IPS-18a (cell line): ENCODE data around the gene GDNF.
"Not testable (repeated sequence)": the region's sequence is repeated elsewhere in the genome, so short reads cannot be mapped to it uniquely, and the experiment has no call there.

Experiments
- H3K27ac ChIP-seq: one replicate; pipeline ENCODE4 v1.5.1; 2013; ENCODE audit warnings: low read length
- H3K27me3 ChIP-seq: one replicate; pipeline ENCODE4 v1.6.1; 2013; ENCODE audit warnings: mild to moderate bottlenecking, low read length; ENCODE audit not compliant: control insufficient read depth, insufficient read depth
- H3K36me3 ChIP-seq: one replicate; pipeline ENCODE4 v1.6.1; 2013; ENCODE audit warnings: low read depth, low read length; ENCODE audit not compliant: control insufficient read depth
- H3K4me1 ChIP-seq: one replicate; pipeline ENCODE4 v1.6.1; 2013; ENCODE audit warnings: low read depth, low read length; ENCODE audit not compliant: control insufficient read depth
- H3K4me3 ChIP-seq: one replicate; pipeline ENCODE4 v1.5.1; 2013; ENCODE audit warnings: low read length
- H3K9ac ChIP-seq: one replicate; pipeline ENCODE4 v1.6.1; 2013; ENCODE audit warnings: mild to moderate bottlenecking, low read length, moderate library complexity
- H3K9me3 ChIP-seq: one replicate; pipeline ENCODE4 v1.6.1; 2013; ENCODE audit warnings: low read depth, low read length; ENCODE audit not compliant: control insufficient read depth

GDNF gene

DNA sequence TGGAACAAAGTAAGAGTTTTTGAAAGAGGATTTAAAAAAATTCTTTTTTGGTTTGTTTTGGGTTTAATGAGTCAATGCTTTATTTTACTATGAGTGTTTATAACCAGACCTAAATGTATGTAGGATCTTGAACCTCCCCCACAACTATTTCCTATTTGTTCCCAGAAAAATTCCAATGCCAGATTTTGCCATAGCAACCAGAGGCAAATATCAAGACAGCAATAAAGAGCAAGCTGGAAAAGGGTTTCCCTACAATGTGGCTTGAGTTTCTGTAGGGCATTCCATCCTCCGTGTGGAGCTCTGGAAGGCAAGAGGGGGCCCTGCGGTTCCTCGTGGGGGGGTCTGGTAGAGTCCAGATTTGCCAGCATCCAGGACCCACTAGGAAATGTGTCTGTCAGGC, 27.8 kb upstream of the GDNF start:
- Histone ChIP-seq H3K27ac (no peak overlapping the region), H3K9ac (no peak overlapping the region), H3K27me3 (no peaks in the 10 kb centered on the region), H3K9me3 (no peaks in the 10 kb centered on the region), H3K4me3 (no peak overlapping the region), H3K4me1 (no peaks in the 10 kb centered on the region), H3K36me3 (no peaks in the 10 kb centered on the region)

DNA sequence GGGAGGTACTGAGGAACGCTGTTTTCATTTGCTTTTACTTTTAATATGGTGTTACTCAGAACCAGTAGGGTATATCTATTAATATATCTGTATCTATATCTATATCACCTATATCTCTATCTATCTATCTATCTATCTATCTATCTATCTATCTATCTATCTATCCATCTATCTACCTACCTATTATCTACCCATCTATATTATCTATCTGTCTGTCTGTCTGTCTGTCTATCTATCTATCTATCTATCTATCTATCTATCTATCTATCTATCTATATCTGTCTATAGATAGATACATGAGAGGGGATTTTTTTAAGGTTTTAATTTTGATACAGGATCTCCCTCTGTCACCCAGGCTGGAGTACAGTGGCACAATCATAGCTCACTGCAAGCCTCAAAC, 23.1 kb upstream of the GDNF start:
- not testable (repeated sequence) for H3K4me3 ChIP-seq, H3K9me3 ChIP-seq, H3K4me1 ChIP-seq, H3K36me3 ChIP-seq, H3K27me3 ChIP-seq, H3K9ac ChIP-seq, H3K27ac ChIP-seq

GRCh38 chr5:37860206-37860605, 20.4 kb upstream of the GDNF start:
- Histone ChIP-seq H3K4me1 (no peaks in the 10 kb centered on the region), H3K9ac (no peak overlapping the region), H3K9me3 (no peaks in the 10 kb centered on the region), H3K36me3 (no peaks in the 10 kb centered on the region), H3K27me3 (no peaks in the 10 kb centered on the region), H3K4me3 (no peak overlapping the region), H3K27ac (no peak overlapping the region)

DNA sequence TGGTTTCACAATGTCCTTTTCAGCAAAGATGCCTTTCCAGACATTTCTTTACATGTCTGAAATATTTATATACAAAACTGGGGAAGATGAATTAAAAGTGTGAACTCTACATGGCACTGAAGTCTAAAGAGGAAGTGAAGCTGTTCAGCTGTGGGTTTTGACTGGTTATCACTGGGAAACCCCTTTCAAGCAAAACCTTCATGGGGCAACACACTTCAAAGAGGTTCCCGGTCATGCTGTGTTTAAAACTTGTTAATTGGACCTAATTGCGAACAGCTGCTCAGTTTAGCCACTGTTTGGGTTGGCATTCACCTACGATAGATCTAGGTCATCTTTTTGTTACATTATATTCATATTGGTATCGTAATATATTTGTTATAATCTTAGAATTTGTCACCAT, 20.0 kb upstream of the GDNF start:
- no peaks in the 10 kb centered on the region for H3K27me3 ChIP-seq
- no peak overlapping the region for H3K9ac ChIP-seq
- no peak overlapping the region for H3K27ac ChIP-seq
- no peak overlapping the region for H3K4me3 ChIP-seq
- no peaks in the 10 kb centered on the region for H3K4me1 ChIP-seq
- no peaks in the 10 kb centered on the region for H3K9me3 ChIP-seq
- no peaks in the 10 kb centered on the region for H3K36me3 ChIP-seq

- Histone ChIP-seq H3K36me3 (no peaks in the 10 kb centered on the region), H3K9ac (no peak overlapping the region), H3K4me1 (no peaks in the 10 kb centered on the region), H3K27ac (no peak overlapping the region), H3K4me3 (no peak overlapping the region), H3K9me3 (peaks cover 3% of the 10 kb centered on the region), H3K27me3 (no peaks in the 10 kb centered on the region)
These were observed 18.4 kb upstream of the GDNF start for GRCh38 chr5:37858250-37858649.

- Histone ChIP-seq H3K27ac (no peak overlapping the region), H3K36me3 (no peaks in the 10 kb centered on the region), H3K27me3 (no peaks in the 10 kb centered on the region), H3K4me1 (no peaks in the 10 kb centered on the region), H3K4me3 (no peak overlapping the region), H3K9ac (no peak overlapping the region), H3K9me3 (peaks cover 3% of the 10 kb centered on the region)
These were observed 17.9 kb upstream of the GDNF start for GRCh38 chr5:37857696-37858095.

GRCh38 chr5:37855438-37855837, 15.6 kb upstream of the GDNF start:
- Histone ChIP-seq H3K27me3 (no peaks in the 10 kb centered on the region), H3K36me3 (no peaks in the 10 kb centered on the region), H3K27ac (no peak overlapping the region), H3K4me1 (no peaks in the 10 kb centered on the region), H3K9ac (no peak overlapping the region), H3K4me3 (no peak overlapping the region), H3K9me3 (peaks cover 3% of the 10 kb centered on the region)

GRCh38 chr5:37851305-37851704, 11.5 kb upstream of the GDNF start:
- H3K4me1 ChIP-seq = peaks cover 20% of the 10 kb centered on the region
- H3K4me3 ChIP-seq = no peak overlapping the region
- H3K27ac ChIP-seq = no peak overlapping the region
- peaks cover 4% of the 10 kb centered on the region for H3K27me3 ChIP-seq
- no peaks in the 10 kb centered on the region for H3K36me3 ChIP-seq
- H3K9me3 ChIP-seq = peaks cover 3% of the 10 kb centered on the region
- H3K9ac ChIP-seq = no peak overlapping the region

DNA sequence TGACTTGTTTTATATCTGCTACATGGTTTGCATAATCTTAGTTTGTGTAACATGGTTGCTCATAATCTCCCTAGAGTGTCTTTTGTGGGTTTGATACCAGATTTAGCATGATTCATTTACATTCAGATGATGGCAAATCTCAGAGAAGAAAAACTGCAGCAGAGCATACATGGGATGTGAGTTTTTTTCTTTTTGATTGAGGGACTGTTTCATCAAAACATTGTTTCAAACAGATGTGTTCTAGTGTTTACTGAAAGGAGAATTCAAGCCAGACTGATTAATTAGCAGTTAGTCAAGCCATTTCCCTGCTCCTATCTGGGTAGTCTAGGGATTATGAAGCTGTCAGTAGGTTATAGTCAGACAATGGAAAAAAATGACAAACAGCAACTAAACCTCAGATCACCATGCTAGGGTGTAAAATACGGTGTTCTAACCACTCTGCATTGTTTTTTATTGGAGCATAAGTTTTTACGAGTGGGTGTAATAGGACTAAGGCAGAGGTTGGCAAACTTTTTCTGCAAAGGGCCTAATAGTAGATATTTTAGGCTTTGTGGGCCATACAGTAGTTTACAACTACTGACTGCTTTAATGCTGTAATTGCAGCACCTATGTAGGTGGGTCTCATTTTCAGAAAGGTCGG, 10.5 kb upstream of the GDNF start:
- no peaks in the 10 kb centered on the region for H3K36me3 ChIP-seq
- H3K4me1 ChIP-seq = peaks cover 21% of the 10 kb centered on the region
- peaks cover 3% of the 10 kb centered on the region for H3K9me3 ChIP-seq
- no peak overlapping the region for H3K4me3 ChIP-seq
- H3K9ac ChIP-seq = no peak overlapping the region
- peaks cover 8% of the 10 kb centered on the region for H3K27me3 ChIP-seq
- H3K27ac ChIP-seq = no peak overlapping the region

DNA sequence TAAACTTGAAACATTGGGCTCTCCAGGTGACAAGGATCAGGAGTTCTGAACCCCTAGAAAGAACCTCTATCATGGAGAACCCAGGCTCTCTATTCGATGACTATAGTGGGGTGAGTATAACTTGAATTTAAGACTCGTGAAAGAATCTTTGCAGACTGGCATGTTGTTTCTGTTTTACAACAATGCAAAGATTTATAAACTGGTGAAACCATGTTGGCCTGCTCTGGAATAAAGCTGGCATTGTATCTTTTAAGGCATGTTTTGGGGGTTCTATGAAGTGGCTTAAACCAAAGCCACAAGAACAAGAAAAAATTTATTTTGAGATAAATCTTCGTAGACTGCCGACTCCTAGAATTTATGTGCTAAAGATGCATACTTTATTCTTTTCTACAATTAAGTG, 9.8 kb upstream of the GDNF start:
- H3K9me3 ChIP-seq = peaks cover 2% of the 10 kb centered on the region
- no peak overlapping the region for H3K9ac ChIP-seq
- H3K4me1 ChIP-seq = peaks cover 21% of the 10 kb centered on the region
- no peak overlapping the region for H3K27ac ChIP-seq
- no peaks in the 10 kb centered on the region for H3K36me3 ChIP-seq
- H3K27me3 ChIP-seq = peaks cover 8% of the 10 kb centered on the region
- no peak overlapping the region for H3K4me3 ChIP-seq

- peaks cover 33% of the 10 kb centered on the region for H3K4me1 ChIP-seq
- no peak overlapping the region for H3K27ac ChIP-seq
- H3K36me3 ChIP-seq = no peaks in the 10 kb centered on the region
- peaks cover 24% of the 10 kb centered on the region for H3K27me3 ChIP-seq
- no peaks in the 10 kb centered on the region for H3K9me3 ChIP-seq
- no peak overlapping the region for H3K9ac ChIP-seq
- H3K4me3 ChIP-seq = no peak overlapping the region
These were observed 8.2 kb upstream of the GDNF start for GRCh38 chr5:37847978-37848425.

DNA sequence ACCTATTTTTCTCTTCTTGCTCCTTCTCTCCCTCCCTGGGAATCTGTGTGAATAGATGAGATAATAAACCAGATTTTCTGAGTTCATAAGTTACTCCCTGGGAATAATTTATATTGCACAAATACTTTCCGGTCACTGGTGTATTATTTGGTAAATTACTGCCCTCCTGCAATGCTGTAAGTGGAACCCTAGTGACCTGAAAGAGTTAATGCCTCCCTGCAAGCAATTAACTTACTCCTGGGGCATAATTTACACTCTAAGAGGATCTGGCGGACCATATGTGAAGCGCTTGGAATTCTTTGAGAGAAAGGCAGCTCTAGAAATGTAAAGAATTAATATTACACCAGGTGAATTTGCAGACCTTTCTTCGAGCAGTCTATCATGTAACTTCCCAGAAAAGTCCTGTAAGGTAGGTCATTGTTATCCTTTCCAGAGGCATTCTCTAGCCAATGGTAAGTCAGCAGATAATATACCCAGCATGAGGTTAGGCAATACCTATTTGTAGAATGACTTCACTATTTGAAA, 7.0 kb upstream of the GDNF start:
- Histone ChIP-seq H3K27me3 (peaks cover 35% of the 10 kb centered on the region), H3K4me3 (peak overlapping the region; percentile 16), H3K36me3 (no peaks in the 10 kb centered on the region), H3K4me1 (peaks cover 33% of the 10 kb centered on the region), H3K9me3 (no peaks in the 10 kb centered on the region), H3K9ac (no peak overlapping the region), H3K27ac (no peak overlapping the region)
